Neuron (in vitro differentiated cells): Measurements from ENCODE around the gene CYP17A1.
"Not testable (repeated sequence)": the region's sequence is repeated elsewhere in the genome, so short reads cannot be mapped to it uniquely, and the experiment has no call there.

Experiments
- H2AFZ ChIP-seq: one replicate; pipeline ENCODE4 v1.6.1; 2013; ENCODE audit warnings: low read depth, mild to moderate bottlenecking, inconsistent platforms, low read length, moderate library complexity
- H3K27me3 ChIP-seq: one replicate; pipeline ENCODE4 v1.6.1; 2013; ENCODE audit warnings: low read length; ENCODE audit not compliant: insufficient read depth
- H3K36me3 ChIP-seq: one replicate; pipeline ENCODE4 v1.6.1; 2013; ENCODE audit warnings: low read length; ENCODE audit not compliant: insufficient read depth
- H3K4me1 ChIP-seq: one replicate; pipeline ENCODE4 v1.6.1; 2013; ENCODE audit warnings: low read length; ENCODE audit not compliant: insufficient read depth
- H3K4me3 ChIP-seq: 2 replicates; pipeline ENCODE4 v1.5.1; 2013; ENCODE audit warnings: mild to moderate bottlenecking, low read length, moderate library complexity
- H3K9me3 ChIP-seq: one replicate; pipeline ENCODE4 v1.6.1; 2013; ENCODE audit warnings: low read length

Gene CYP17A1

GRCh38 chr10:102831322-102832071 is 5.7 kb downstream of the CYP17A1 start:
- no peaks in the 10 kb centered on the region for H3K9me3 ChIP-seq
- H3K36me3 ChIP-seq = no peaks in the 10 kb centered on the region
- H3K4me3 ChIP-seq = no peak overlapping the region
- H3K27me3 ChIP-seq = no peaks in the 10 kb centered on the region
- H3K4me1 ChIP-seq = no peaks in the 10 kb centered on the region
- no peak overlapping the region for H2AFZ ChIP-seq

GRCh38 chr10:102827597-102827975 is 9.6 kb downstream of the CYP17A1 start:
- no peak overlapping the region for H3K4me3 ChIP-seq
- no peaks in the 10 kb centered on the region for H3K27me3 ChIP-seq
- H3K36me3 ChIP-seq = no peaks in the 10 kb centered on the region
- H2AFZ ChIP-seq = no peak overlapping the region
- H3K9me3 ChIP-seq = peaks cover 6% of the 10 kb centered on the region
- H3K4me1 ChIP-seq = no peaks in the 10 kb centered on the region

GRCh38 chr10:102826148-102826796 is 10.9 kb downstream of the CYP17A1 start:
- Histone ChIP-seq H2AFZ (no peak overlapping the region), H3K36me3 (no peaks in the 10 kb centered on the region)

GRCh38 chr10:102824664-102825063 is 12.5 kb downstream of the CYP17A1 start:
- Histone ChIP-seq H3K4me1 (no peaks in the 10 kb centered on the region), H3K27me3 (no peaks in the 10 kb centered on the region), H3K36me3 (no peaks in the 10 kb centered on the region), H3K4me3 (no peak overlapping the region), H3K9me3 (peaks cover 6% of the 10 kb centered on the region), H2AFZ (no peak overlapping the region)

More at GRCh38 chr10:102826148-102826796, 10.9 kb downstream of the CYP17A1 start:
- Histone ChIP-seq H3K4me1 (no peaks in the 10 kb centered on the region), H3K27me3 (no peaks in the 10 kb centered on the region), H3K4me3 (no peak overlapping the region), H3K9me3 (peaks cover 6% of the 10 kb centered on the region)

- Histone ChIP-seq H3K36me3 (no peaks in the 10 kb centered on the region), H2AFZ (no peak overlapping the region), H3K9me3 (peaks cover 6% of the 10 kb centered on the region), H3K27me3 (no peaks in the 10 kb centered on the region), H3K4me1 (no peaks in the 10 kb centered on the region), H3K4me3 (no peak overlapping the region)
These were observed 15.0 kb downstream of the CYP17A1 start for GRCh38 chr10:102822222-102822621.

- H3K36me3 ChIP-seq, H3K9me3 ChIP-seq, H3K27me3 ChIP-seq, H3K4me1 ChIP-seq, H2AFZ ChIP-seq, H3K4me3 ChIP-seq: not testable (repeated sequence)
These were observed 17.2 kb downstream of the CYP17A1 start for GRCh38 chr10:102820008-102820407.

GRCh38 chr10:102819054-102819453 is 18.2 kb downstream of the CYP17A1 start:
- Histone ChIP-seq H3K27me3 (no peaks in the 10 kb centered on the region), H3K4me1 (no peaks in the 10 kb centered on the region), H2AFZ (no peak overlapping the region), H3K4me3 (no peak overlapping the region), H3K9me3 (no peaks in the 10 kb centered on the region), H3K36me3 (peaks cover 5% of the 10 kb centered on the region)

GRCh38 chr10:102817175-102817574 is 20.0 kb downstream of the CYP17A1 start:
- Histone ChIP-seq H3K36me3 (peaks cover 23% of the 10 kb centered on the region), H3K4me3 (no peak overlapping the region), H2AFZ (no peak overlapping the region), H3K27me3 (no peaks in the 10 kb centered on the region), H3K4me1 (no peaks in the 10 kb centered on the region), H3K9me3 (no peaks in the 10 kb centered on the region)

GRCh38 chr10:102815790-102816549 is 21.2 kb downstream of the CYP17A1 start:
- no peaks in the 10 kb centered on the region for H3K4me1 ChIP-seq
- H3K36me3 ChIP-seq = peaks cover 33% of the 10 kb centered on the region
- no peak overlapping the region for H3K4me3 ChIP-seq
- no peak overlapping the region for H2AFZ ChIP-seq
- no peaks in the 10 kb centered on the region for H3K27me3 ChIP-seq
- no peaks in the 10 kb centered on the region for H3K9me3 ChIP-seq

- Histone ChIP-seq H3K4me1 (no peaks in the 10 kb centered on the region), H3K9me3 (no peaks in the 10 kb centered on the region), H3K27me3 (no peaks in the 10 kb centered on the region), H2AFZ (no peak overlapping the region), H3K4me3 (no peak overlapping the region), H3K36me3 (peaks cover 36% of the 10 kb centered on the region)
These were observed 22.1 kb downstream of the CYP17A1 start for GRCh38 chr10:102814873-102815661.

- Histone ChIP-seq H3K4me3 (no peak overlapping the region), H3K9me3 (no peaks in the 10 kb centered on the region), H3K4me1 (no peaks in the 10 kb centered on the region), H3K36me3 (peaks cover 40% of the 10 kb centered on the region), H3K27me3 (no peaks in the 10 kb centered on the region), H2AFZ (no peak overlapping the region)
These were observed 22.8 kb downstream of the CYP17A1 start for GRCh38 chr10:102814453-102814871.

- Histone ChIP-seq H3K4me1 (no peaks in the 10 kb centered on the region), H3K4me3 (no peak overlapping the region), H3K27me3 (no peaks in the 10 kb centered on the region), H3K36me3 (peaks cover 41% of the 10 kb centered on the region), H2AFZ (no peak overlapping the region), H3K9me3 (no peaks in the 10 kb centered on the region)
These were observed 23.3 kb downstream of the CYP17A1 start for GRCh38 chr10:102813734-102814452.
